ENCODE measurements around the gene MED27. TPM values are rescaled to one million over a fixed set of nuclear protein-coding genes. Genes with fewer than 3 reads are reported as not detected.
A peak's percentile ranks its signal among the peaks of the same experiment; 100 is the strongest.

MED27 gene
- total RNA-seq, 3 donors from 2014 or later, result 13.0 to 16.3 (median 14.4) TPM

GRCh38 chr9:131840220-131840619 is 239.4 kb downstream of the MED27 start:
- intact Hi-C loops (cut with DNase I, micrococcal nuclease), result no loop called here
- no peaks in the 10 kb centered on the region for H3K36me3 ChIP-seq (ENCODE audit: low read depth)
- no peaks in the 10 kb centered on the region for H3K9me3 ChIP-seq
- ATAC-seq, result no peak
- TF ChIP-seq CTCF (IDR thresholded peaks at IDR 0.05), result no peak
- H3K4me3 ChIP-seq, result no peak overlapping the region
- DNase-seq, result no peak
- H3K4me1 ChIP-seq (ENCODE audit: low read depth), result no peaks in the 10 kb centered on the region

- Histone ChIP-seq H3K9me3 (no peaks in the 10 kb centered on the region), H3K36me3 (ENCODE audit: low read depth) (no peaks in the 10 kb centered on the region), H3K4me1 (ENCODE audit: low read depth) (no peaks in the 10 kb centered on the region), H3K4me3 (no peak overlapping the region)
- ATAC-seq (peak; percentile 37), DNase-seq (peak in 1 of 3 donors; percentile 38)
- intact Hi-C loops (cut with DNase I, micrococcal nuclease), result no loop called here
- TF ChIP-seq CTCF (IDR thresholded peaks at IDR 0.05), result no peak
Measured at GRCh38 chr9:131839281-131840084, 240.2 kb downstream of the MED27 start.

- Histone ChIP-seq H3K4me1 (ENCODE audit: low read depth) (no peaks in the 10 kb centered on the region), H3K9me3 (no peaks in the 10 kb centered on the region), H3K36me3 (ENCODE audit: low read depth) (no peaks in the 10 kb centered on the region), H3K4me3 (no peak overlapping the region)
- TF ChIP-seq CTCF (IDR thresholded peaks at IDR 0.05), result no peak
- no peak for ATAC-seq
- no peak for DNase-seq
- intact Hi-C loops (cut with DNase I, micrococcal nuclease), result no loop called here
Measured at GRCh38 chr9:131838530-131839280, 241.0 kb downstream of the MED27 start.

- ATAC-seq, result no peak
- intact Hi-C loops (cut with DNase I, micrococcal nuclease), result no loop called here
Measured at GRCh38 chr9:131837836-131838235, 241.8 kb downstream of the MED27 start.

GRCh38 chr9:131837316-131837715 is 242.4 kb downstream of the MED27 start:
- ATAC-seq (no peak), DNase-seq (no peak)
- intact Hi-C loops (cut with DNase I, micrococcal nuclease), result no loop called here
- Histone ChIP-seq H3K36me3 (ENCODE audit: low read depth) (no peaks in the 10 kb centered on the region), H3K9me3 (no peaks in the 10 kb centered on the region), H3K4me1 (ENCODE audit: low read depth) (no peaks in the 10 kb centered on the region), H3K4me3 (no peak overlapping the region)
- TF ChIP-seq CTCF (IDR thresholded peaks at IDR 0.05), result no peak

More at GRCh38 chr9:131837836-131838235, 241.8 kb downstream of the MED27 start:
- no peak for DNase-seq
- H3K4me1 ChIP-seq (ENCODE audit: low read depth), result no peaks in the 10 kb centered on the region
- H3K36me3 ChIP-seq (ENCODE audit: low read depth), result no peaks in the 10 kb centered on the region
- no peak for TF ChIP-seq CTCF (IDR thresholded peaks at IDR 0.05)
- no peak overlapping the region for H3K4me3 ChIP-seq
- H3K9me3 ChIP-seq, result no peaks in the 10 kb centered on the region

Data from mucosa of descending colon (tissue), 3 donors.